Erythroblast (primary cell): ENCODE data around the gene FBXW12.

Experiments used
- GATA1 ChIP-seq: IDR thresholded peaks from 2 replicates; pipeline ENCODE4 v1.6.1; 2011; ENCODE audit warnings: low read depth, mild to moderate bottlenecking, control low read depth, low read length, moderate library complexity
- POLR2A ChIP-seq: IDR thresholded peaks from 2 replicates; pipeline ENCODE4 v1.6.1; 2011; ENCODE audit warnings: mild to moderate bottlenecking, low read length

DNA sequence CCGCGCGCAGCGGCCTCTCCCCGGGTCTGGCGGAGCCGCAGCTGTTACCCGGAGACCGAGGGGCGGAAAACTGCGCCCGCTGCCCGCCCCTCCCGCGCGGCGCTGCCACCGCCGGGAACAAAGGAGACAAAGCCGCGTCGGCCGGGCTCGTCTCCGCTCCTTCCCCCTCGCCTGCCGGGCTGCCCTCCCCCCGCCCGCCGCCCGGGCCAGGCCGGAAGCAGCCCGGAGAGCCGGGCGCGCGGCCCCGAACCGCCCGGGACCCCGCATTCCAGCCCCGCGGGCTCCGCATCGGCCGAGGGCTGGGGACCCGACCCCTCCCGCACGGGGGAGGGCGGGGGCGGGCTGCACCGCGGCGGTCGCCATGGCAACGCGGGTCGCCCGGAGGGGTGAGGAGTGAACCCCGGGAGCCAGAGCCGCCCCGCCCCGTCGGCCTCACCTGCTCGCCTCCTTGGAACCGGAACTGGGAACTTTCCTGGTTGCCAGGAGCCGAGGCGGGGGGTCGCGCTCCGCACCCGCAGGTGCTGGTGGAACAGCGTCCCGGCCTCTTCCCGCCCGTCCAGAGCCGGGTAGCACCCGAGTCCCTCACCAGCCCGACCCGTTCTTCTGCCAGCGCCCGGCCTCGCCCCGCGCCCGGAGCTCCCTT, 57.4 kb downstream of the FBXW12 start:
- TF ChIP-seq POLR2A (no peak), GATA1 (no peak)
